ENCODE measurements around the gene PIN1. TPM values are rescaled to one million over a fixed set of nuclear protein-coding genes. Genes with fewer than 3 reads are reported as not detected.
"Not testable (repeated sequence)": the region's sequence is repeated elsewhere in the genome, so short reads cannot be mapped to it uniquely, and the experiment has no call there.

PIN1 gene
- total RNA-seq, 1 donor from 2014 or later, result 52.8 TPM

GRCh38 chr19:9818734-9819595 is 16.2 kb upstream of the PIN1 start, which contains the start of gene FBXL12:
FBXL12 (minus strand) TSS chr19:9819079; CDS start chr19:9818813, 266 bp downstream.
- peak; percentile 100 for DNase-seq (ENCODE audit: low spot score)

DNA sequence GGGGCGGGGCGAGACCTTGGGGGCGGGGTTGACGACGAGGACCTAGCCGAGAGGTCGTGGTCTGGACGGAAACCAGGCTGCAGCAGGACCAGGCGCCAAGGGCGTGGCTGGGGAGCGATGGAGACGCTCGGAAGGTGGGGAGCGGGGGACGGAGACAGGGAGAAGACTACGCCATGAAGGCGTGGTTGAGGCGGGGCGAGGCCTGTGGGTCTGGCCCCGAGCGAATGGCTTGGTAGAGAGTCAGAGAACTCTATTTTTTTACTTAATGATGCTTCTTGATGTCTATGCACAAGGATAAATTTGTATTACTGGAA is 15.6 kb upstream of the PIN1 start:
- DNase-seq (ENCODE audit: low spot score), result no peak

DNA sequence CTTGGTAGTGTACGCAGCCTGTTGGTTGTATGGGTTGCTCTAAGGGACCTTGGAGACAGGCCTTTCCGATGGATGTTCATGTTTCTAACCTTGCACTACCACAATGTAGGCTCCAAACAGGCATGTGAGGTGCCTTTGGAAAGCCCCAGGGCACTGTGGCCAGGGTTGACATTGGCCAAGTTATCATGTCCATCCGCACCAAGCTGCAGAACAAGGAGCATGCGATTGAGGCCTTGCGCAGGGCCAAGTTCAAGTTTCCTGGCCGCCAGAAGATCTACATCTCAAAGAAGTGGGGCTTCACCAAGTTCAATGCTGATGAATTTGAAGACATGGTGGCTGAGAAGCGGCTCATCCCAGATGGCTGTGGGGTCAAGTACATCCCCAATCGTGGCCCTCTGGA is 15.1 kb upstream of the PIN1 start:
- DNase-seq (ENCODE audit: low spot score), result not testable (repeated sequence)

- DNase-seq (ENCODE audit: low spot score), result no peak
Measured at GRCh38 chr19:9823816-9824215, 11.3 kb upstream of the PIN1 start.

DNA sequence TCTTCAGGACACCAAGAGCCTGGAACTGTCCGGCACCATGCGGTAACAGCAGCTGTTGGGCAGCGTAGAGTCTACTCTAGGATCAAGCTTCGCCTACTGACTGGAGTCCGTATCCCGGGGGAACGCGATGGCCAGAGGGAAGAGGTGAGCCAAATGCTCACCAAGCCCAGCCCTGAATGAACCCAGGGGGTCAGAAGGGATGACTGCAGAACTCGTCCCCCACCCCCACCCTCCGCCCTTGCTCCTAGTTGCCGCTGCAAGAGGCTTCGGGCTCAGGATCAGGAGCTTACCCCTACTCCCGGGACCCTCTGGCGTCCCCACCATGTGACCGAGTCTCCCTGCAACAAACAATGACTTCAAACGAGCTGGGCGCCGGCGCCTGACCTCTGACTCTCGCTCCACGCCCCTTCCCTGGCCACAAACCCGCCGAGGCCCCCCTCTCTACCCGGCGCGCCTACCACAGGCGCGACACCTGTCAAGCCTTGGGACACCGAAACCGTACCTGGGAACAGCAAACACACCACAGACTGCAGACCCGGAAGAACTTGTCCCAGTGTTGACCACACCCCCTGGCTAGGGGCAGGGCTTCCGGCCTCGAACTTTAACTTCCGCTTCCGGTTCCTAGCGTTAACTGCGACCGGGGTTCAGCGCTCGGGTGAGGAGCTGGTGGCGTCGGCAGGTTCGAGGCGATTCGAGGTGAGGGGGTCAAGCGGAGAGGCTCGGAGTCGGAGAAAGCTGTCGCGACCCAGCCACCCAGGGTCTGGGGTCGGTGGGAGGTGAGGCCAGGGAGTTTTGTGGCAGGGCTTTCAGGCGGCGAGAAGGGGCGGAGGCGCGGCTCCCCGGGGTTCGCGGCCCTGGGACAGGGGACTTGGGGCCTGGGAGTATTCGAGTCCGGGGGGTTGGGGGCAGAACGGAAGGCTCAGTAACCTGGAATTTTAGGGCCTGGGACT is 7.6 kb upstream of the PIN1 start, which contains the start of gene UBL5:
Gene UBL5, plus strand, starts transcription at position 630 of the 950 bp plus-strand sequence. CDS start 420 bp downstream, outside the sequence.
- DNase-seq (ENCODE audit: low spot score), result peak; percentile 94

GRCh38 chr19:9828551-9829063 is 6.5 kb upstream of the PIN1 start:
- DNase-seq (ENCODE audit: low spot score), result no peak

DNA sequence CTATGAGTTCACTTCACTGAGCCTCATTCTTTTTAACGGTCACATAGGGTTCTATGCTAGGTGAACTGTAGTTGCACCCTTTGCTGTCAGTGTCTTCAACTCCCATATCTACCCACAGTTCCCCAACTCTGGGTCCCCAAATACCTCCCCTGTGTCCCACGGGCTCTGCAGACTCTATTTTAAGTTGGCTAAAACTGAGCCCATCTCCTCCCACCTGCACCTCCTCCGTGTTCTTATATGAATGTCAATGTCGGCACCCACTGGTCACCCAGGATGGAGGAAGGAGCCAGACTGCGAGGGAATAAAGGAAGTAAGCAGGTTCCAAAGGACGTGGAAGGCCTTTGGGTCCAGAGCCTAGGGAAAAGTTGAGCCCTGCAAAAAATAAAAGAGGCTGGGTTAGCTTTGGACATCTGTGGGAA is 802 bp upstream of the PIN1 start:
- no peak for DNase-seq (ENCODE audit: low spot score)

DNA sequence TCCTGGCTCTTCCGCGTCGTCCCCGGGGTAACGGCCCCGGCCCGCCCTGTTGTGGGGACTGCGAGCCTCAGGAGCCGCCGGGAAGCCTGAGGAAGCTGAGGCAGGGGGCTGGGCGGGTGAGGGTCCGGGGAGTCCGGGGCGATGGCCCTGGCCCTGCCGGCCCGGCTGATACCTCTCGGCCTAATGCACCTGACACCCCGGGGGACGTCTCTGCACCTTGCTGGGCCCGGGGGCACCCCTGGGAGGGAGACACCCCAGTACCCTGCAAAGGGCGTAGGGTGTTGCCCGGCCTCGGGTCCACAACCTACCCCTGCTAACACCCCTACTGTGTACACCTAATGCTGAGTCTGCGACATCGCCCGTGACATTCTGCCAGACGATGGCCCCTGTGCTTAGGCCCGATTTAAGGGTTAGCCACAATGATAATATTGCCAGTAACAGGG is 410 bp downstream of the PIN1 start:
- DNase-seq (ENCODE audit: low spot score), result no peak

GRCh38 chr19:9836021-9836420 is 903 bp downstream of the PIN1 start:
- no peak for DNase-seq (ENCODE audit: low spot score)

- no peak for DNase-seq (ENCODE audit: low spot score)
Measured at GRCh38 chr19:9838324-9838723, 3.2 kb downstream of the PIN1 start.

DNA sequence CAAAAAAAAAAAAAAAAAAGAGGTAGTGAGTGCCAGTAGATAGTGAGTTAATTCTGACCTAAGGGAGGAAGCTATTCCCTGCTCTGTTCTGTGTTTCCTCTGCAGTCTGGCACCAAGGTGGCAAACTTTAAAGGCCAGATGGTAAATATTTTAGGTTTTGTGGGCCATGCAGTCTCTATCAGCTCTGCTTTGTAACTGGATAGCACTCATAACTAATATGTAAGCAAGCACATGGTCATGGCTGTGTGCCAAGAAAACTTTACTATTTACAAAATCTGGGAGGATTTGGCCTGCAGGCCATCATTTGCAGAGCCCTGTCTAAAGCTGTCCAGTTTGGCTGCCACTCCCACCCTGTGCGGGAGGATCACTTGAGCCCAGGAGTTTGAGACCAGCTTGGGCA is 4.3 kb downstream of the PIN1 start:
- DNase-seq (ENCODE audit: low spot score), result no peak

- no peak for DNase-seq (ENCODE audit: low spot score)
Measured at GRCh38 chr19:9842834-9843625, 7.9 kb downstream of the PIN1 start.

- not testable (repeated sequence) for DNase-seq (ENCODE audit: low spot score)
Measured at GRCh38 chr19:9843626-9844273, 8.6 kb downstream of the PIN1 start.

DNA sequence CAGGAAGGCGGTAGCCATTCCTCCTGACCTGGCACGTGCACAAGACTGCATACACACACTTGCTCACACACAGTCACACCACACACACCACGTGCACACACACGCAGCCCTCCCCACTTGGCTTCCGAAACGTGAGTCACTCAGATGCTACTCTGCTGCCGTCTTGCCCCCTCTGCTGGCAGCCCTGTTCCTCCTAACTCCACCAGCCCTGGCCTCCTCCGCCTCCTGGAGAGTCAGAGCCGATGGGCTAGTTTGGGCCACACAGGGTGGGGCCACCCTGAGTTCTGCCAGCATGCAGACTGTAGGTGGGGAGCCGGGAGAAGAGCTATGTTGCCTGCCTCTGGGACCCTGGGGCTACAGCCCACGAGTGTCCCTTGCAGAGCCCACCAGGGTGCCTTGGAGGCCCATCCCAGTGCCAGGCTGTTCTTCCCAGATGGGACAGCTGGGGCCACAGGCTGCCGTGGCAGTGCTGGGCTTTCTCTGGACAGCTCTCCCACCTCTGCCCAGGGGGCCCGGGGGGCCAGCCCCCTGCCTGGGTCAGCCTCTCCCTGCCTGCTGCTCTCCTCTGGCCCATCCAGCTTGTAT is 12.1 kb downstream of the PIN1 start:
- DNase-seq (ENCODE audit: low spot score), result peak; percentile 56

GRCh38 chr19:9848060-9848459 is 12.9 kb downstream of the PIN1 start:
- DNase-seq (ENCODE audit: low spot score), result no peak

DNA sequence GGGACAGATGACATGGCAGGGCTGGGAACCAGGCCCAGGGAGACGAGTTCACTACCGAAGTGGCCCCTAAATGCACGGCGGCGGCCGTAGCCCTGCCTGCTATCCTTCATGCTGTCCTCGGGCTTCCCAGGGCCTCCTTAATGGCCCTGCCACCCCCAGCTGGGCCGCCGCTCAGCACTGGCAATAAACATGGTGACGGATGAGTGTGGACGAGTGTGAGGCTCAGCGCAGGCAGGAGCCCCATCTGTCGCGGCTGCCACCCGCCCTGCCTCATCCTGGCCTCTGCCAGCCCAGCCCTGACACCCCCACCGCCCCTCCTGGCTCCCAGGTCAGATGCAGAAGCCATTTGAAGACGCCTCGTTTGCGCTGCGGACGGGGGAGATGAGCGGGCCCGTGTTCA is 13.6 kb downstream of the PIN1 start:
- DNase-seq (ENCODE audit: low spot score), result no peak

DNA sequence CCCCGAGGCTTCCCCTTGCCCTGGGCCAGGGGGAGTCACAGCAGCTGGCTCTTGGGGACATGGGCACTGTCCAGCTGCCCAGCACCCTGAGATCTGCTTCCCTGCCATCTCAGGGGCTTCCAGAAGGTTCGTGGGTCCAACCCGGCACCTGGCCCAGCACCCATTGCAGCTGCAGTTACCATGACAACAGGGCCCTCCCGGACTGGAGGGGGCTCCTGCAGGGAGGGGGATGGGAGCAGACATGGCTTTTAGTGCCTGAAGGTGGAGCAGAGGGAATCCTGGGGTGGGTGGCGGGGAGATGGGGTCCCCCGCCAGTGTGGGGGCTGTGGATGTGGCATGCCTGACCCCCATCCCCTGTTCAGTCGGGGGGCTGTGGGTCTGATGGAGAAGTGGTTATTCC is 14.7 kb downstream of the PIN1 start:
- no peak for DNase-seq (ENCODE audit: low spot score)

GRCh38 chr19:9850235-9850959 is 15.3 kb downstream of the PIN1 start:
- no peak for DNase-seq (ENCODE audit: low spot score)

- no peak for DNase-seq (ENCODE audit: low spot score)
Measured at GRCh38 chr19:9854282-9854846, 19.2 kb downstream of the PIN1 start.
